Progenitor cell of endocrine pancreas (in vitro differentiated cells): ENCODE results near the gene OR2B6. TPM values are rescaled to one million over a fixed set of nuclear protein-coding genes. Genes with fewer than 3 reads are reported as not detected.
A peak's percentile ranks its signal among the peaks of the same experiment; 100 is the strongest.
"Not testable (repeated sequence)": the region's sequence is repeated elsewhere in the genome, so short reads cannot be mapped to it uniquely, and the experiment has no call there.

ENCODE experiments used
- DNase-seq: peaks from one replicate; pipeline ENCODE4 v3.0.0; 2021; ENCODE audit warnings: low spot score; ENCODE audit not compliant: unreplicated experiment
- H3K27ac Mint-ChIP-seq: 2 replicates; pipeline ENCODE4 v1.8.0; 2021; ENCODE audit warnings: mild to moderate bottlenecking, moderate library complexity, mixed read lengths
- H3K27me3 Mint-ChIP-seq: 2 replicates; pipeline ENCODE4 v1.8.0; 2021; ENCODE audit warnings: mixed read lengths
- H3K36me3 Mint-ChIP-seq: 2 replicates; pipeline ENCODE4 v1.8.0; 2022; ENCODE audit warnings: mixed read lengths; ENCODE audit not compliant: insufficient read depth
- H3K4me1 Mint-ChIP-seq: 2 replicates; pipeline ENCODE4 v1.8.0; 2021; ENCODE audit warnings: low read depth, mixed read lengths
- H3K4me3 Mint-ChIP-seq: 2 replicates; pipeline ENCODE4 v1.8.0; 2021; ENCODE audit warnings: low read depth, mild to moderate bottlenecking, moderate library complexity, mixed read lengths
- H3K9me3 Mint-ChIP-seq: 2 replicates; pipeline ENCODE4 v1.8.0; 2021; ENCODE audit warnings: low read depth, mixed read lengths
- total RNA-seq: library from RNA; stranded (reverse); gene quantifications from 2 replicates; pipeline ENCODE4 v1.2.1, GENCODE V29; 2021
- TF ChIP-seq, protein P1 (sequence below): fragments of 200-600 bp; sonication (generic); IDR thresholded peaks from one replicate; pipeline ENCODE4 v1.5.0; 2021; ENCODE audit warnings: antibody characterized with exemption, mild to moderate bottlenecking; ENCODE audit not compliant: unreplicated experiment

The OR2B6 gene
- total RNA-seq, 1 donor from 2014 or later = not detected

DNA sequence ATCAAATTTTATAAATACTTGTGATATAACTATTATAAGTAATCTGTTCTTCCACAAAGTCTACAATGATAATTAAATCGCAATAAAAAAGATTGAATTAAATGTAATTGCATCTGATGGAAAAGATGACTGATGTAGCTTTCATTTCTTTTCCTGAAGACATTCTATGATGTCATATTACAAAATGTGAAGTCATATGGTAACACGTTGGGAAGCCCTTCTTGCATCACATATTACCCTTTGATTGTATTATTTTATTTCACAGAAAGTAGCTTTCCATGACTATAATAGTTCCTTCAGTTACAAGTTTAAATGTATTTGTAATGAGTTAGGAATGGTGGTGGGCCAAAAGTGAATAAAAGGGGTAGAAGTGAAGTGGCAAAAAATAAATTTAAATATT, 25.8 kb upstream of the OR2B6 start:
- Mint-ChIP-seq H3K4me1 (no peaks in the 10 kb centered on the region), H3K36me3 (no peaks in the 10 kb centered on the region), H3K4me3 (no peak overlapping the region), H3K27ac (no peak overlapping the region), H3K9me3 (peaks cover 9% of the 10 kb centered on the region), H3K27me3 (peaks cover 3% of the 10 kb centered on the region)
- TF ChIP-seq, protein P1, sequence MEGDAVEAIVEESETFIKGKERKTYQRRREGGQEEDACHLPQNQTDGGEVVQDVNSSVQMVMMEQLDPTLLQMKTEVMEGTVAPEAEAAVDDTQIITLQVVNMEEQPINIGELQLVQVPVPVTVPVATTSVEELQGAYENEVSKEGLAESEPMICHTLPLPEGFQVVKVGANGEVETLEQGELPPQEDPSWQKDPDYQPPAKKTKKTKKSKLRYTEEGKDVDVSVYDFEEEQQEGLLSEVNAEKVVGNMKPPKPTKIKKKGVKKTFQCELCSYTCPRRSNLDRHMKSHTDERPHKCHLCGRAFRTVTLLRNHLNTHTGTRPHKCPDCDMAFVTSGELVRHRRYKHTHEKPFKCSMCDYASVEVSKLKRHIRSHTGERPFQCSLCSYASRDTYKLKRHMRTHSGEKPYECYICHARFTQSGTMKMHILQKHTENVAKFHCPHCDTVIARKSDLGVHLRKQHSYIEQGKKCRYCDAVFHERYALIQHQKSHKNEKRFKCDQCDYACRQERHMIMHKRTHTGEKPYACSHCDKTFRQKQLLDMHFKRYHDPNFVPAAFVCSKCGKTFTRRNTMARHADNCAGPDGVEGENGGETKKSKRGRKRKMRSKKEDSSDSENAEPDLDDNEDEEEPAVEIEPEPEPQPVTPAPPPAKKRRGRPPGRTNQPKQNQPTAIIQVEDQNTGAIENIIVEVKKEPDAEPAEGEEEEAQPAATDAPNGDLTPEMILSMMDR = no peak
- no peak for DNase-seq

- H3K27me3 Mint-ChIP-seq = peaks cover 25% of the 10 kb centered on the region
- TF ChIP-seq, protein P1 = no peak
- H3K4me1 Mint-ChIP-seq = no peaks in the 10 kb centered on the region
- H3K27ac Mint-ChIP-seq = no peak overlapping the region
- no peak overlapping the region for H3K4me3 Mint-ChIP-seq
- DNase-seq = no peak
- H3K9me3 Mint-ChIP-seq = no peaks in the 10 kb centered on the region
- no peaks in the 10 kb centered on the region for H3K36me3 Mint-ChIP-seq
Measured at GRCh38 chr6:27940766-27941165, 16.3 kb upstream of the OR2B6 start.

DNA sequence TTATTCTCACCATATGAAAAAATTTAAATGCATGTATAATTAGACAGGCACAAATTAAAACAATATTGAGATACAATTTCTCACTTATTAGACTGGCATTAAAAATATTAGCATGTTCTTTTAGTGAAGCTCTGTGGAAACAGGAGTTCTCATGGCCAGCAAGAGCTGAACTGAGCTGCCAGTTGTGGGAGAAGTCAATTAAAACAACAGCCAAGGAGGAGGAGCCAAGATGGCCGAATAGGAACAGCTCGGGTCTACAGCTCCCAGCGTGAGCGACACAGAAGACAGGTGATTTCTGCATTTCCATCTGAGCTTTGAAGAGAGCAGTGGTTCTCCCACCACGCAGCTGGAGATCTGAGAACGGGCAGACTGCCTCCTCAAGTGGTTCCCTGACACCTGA, 14.0 kb upstream of the OR2B6 start:
- H3K4me1 Mint-ChIP-seq, H3K36me3 Mint-ChIP-seq, H3K9me3 Mint-ChIP-seq, DNase-seq, H3K27ac Mint-ChIP-seq: not testable (repeated sequence)
- Mint-ChIP-seq H3K27me3 (peaks cover 14% of the 10 kb centered on the region), H3K4me3 (peak overlapping the region; percentile 48)

GRCh38 chr6:27948237-27948636, 8.8 kb upstream of the OR2B6 start:
- Mint-ChIP-seq H3K36me3 (peaks cover 1% of the 10 kb centered on the region), H3K4me1 (no peaks in the 10 kb centered on the region), H3K27me3 (peaks cover 4% of the 10 kb centered on the region), H3K27ac (no peak overlapping the region), H3K9me3 (peaks cover 6% of the 10 kb centered on the region), H3K4me3 (no peak overlapping the region)
- DNase-seq = no peak
- TF ChIP-seq, protein P1 = no peak

DNA sequence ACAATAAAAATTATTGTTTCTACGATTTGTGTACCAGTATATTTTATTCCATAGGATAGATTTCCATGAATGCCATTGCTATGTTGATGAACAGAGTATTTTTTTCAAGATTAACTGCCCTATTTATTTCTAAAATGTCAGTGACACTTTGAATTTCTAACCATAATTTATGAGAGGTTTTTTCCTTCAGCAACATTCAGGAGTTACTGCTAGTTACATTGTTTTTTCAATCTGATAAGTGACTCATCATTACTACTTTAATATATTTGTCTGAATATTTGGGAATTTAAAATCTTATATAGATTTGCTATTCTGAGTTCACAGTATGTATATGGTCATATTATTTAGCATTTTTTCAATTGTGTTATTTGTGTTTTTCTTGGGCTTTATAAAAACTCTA, 6.0 kb upstream of the OR2B6 start:
- Mint-ChIP-seq H3K36me3 (peaks cover 1% of the 10 kb centered on the region), H3K4me1 (no peaks in the 10 kb centered on the region), H3K4me3 (no peak overlapping the region), H3K27me3 (peaks cover 4% of the 10 kb centered on the region), H3K27ac (no peak overlapping the region), H3K9me3 (peaks cover 6% of the 10 kb centered on the region)
- no peak for DNase-seq
- TF ChIP-seq, protein P1 = no peak

GRCh38 chr6:27957516-27957915, 475 bp downstream of the OR2B6 start:
- H3K27ac Mint-ChIP-seq = no peak overlapping the region
- peaks cover 10% of the 10 kb centered on the region for H3K27me3 Mint-ChIP-seq
- no peak overlapping the region for H3K4me3 Mint-ChIP-seq
- TF ChIP-seq, protein P1 = no peak
- no peaks in the 10 kb centered on the region for H3K4me1 Mint-ChIP-seq
- no peaks in the 10 kb centered on the region for H3K36me3 Mint-ChIP-seq
- no peak for DNase-seq
- H3K9me3 Mint-ChIP-seq = no peaks in the 10 kb centered on the region
